Epithelial cell of esophagus (primary cell): ENCODE results near the gene ACP6.

Experiments used
- DNase-seq: peaks from one replicate; pipeline ENCODE4 v3.0.0; 2010; ENCODE audit warnings: low read depth
- H3K4me3 ChIP-seq: 2 replicates; pipeline ENCODE4 v1.5.1; 2011; ENCODE audit warnings: mild to moderate bottlenecking, low read length, control low read depth
- TF ChIP-seq, protein P1 (sequence below): IDR thresholded peaks from 2 replicates; pipeline ENCODE4 v1.5.1; 2011; ENCODE audit warnings: low read depth, mild to moderate bottlenecking, low read length, control low read depth, inconsistent platforms; ENCODE audit not compliant: insufficient read depth; ENCODE audit errors: missing control alignments

ACP6 gene

DNA sequence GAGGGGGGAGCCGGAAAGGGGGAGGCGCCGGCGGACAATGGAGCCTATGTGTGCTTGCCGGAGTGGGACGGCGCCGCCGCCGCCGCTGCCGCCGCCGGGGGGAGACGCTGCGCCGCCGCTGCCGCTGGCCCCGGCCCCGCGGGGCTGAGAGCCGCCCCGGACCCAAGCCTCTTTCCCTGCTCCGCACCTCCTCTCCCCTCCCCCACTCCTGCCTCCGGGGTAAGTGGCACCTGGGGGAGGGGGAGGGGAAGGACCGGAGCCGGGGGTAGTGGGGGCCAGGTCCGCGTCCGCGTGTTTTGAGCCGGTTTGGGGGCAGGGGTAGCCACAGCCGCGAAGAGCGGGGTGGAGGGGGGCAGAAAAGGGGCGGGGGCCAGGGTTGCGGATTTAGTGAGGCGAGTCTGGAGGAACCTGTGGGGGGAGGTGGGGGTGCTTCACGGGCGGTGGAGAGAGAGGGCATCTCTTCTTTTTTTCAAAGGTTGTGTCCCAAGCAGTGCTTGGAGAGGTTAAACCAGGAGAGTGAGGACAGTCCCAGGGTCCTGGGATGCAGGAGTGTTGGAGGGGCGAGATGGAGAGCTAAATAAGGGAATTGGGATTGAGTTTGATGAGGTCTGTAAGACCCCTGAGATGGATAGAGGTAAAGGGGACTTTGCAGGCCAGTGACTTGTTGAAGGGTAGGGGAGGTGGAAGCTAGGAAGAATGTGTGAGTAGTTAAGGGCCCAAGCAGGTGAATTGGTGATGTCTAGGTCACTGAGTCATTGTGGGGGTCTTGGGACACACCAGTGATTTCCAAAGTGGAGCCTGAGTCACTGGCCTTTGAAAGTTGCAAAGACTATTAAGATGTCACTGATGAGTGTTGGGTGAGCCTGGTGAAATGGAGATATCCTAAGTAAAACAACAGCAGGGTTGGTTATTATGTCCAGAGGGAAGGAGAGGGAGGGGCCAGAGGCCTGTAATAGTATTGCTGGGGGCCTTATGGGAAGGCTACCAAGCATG, 69.9 kb downstream of the ACP6 start:
- peak overlapping the region; percentile 58 for H3K4me3 ChIP-seq
- TF ChIP-seq, protein P1, sequence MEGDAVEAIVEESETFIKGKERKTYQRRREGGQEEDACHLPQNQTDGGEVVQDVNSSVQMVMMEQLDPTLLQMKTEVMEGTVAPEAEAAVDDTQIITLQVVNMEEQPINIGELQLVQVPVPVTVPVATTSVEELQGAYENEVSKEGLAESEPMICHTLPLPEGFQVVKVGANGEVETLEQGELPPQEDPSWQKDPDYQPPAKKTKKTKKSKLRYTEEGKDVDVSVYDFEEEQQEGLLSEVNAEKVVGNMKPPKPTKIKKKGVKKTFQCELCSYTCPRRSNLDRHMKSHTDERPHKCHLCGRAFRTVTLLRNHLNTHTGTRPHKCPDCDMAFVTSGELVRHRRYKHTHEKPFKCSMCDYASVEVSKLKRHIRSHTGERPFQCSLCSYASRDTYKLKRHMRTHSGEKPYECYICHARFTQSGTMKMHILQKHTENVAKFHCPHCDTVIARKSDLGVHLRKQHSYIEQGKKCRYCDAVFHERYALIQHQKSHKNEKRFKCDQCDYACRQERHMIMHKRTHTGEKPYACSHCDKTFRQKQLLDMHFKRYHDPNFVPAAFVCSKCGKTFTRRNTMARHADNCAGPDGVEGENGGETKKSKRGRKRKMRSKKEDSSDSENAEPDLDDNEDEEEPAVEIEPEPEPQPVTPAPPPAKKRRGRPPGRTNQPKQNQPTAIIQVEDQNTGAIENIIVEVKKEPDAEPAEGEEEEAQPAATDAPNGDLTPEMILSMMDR, result no peak
- DNase-seq, result peak; percentile 61

DNA sequence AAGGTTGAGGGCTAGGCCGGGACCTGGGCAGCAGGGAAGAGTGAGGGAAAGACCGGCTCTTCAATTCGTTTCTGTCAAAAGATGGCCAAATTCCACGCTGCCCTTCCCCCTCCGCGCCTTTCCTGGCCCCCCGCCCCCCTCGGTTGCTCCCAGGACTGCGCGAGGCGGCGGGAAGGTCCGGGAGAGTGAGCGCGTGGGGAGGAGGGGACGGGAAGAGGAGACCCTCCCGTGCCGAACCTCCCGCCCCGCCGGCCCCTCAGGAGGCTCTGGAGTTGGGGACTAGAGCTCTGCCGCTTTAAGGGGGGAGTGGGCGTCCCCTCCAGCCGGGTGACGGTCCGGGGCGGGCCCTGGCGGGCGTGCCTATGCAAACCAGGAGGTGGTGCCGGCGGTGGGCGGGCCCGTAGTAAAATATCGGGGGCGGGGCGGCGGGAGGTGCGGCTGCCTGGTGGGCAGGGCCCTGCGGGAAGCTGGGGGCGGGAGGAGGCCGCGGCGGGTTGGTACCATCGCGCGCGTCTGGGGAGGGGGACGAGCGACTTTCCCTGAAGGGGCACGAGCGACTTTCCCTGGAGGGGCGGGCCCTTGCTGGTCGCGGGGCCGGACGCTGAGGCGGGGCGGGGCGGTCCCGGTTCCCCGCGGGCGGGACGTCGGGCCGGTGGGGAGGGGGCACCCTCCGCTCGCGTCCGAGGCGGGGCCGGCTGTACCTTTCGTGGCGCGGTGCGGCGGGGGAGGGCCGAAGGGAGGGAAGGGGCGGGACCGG, 70.8 kb downstream of the ACP6 start:
- TF ChIP-seq, protein P1, result no peak
- peak; percentile 96 for DNase-seq
- H3K4me3 ChIP-seq, result peak overlapping the region; percentile 60

DNA sequence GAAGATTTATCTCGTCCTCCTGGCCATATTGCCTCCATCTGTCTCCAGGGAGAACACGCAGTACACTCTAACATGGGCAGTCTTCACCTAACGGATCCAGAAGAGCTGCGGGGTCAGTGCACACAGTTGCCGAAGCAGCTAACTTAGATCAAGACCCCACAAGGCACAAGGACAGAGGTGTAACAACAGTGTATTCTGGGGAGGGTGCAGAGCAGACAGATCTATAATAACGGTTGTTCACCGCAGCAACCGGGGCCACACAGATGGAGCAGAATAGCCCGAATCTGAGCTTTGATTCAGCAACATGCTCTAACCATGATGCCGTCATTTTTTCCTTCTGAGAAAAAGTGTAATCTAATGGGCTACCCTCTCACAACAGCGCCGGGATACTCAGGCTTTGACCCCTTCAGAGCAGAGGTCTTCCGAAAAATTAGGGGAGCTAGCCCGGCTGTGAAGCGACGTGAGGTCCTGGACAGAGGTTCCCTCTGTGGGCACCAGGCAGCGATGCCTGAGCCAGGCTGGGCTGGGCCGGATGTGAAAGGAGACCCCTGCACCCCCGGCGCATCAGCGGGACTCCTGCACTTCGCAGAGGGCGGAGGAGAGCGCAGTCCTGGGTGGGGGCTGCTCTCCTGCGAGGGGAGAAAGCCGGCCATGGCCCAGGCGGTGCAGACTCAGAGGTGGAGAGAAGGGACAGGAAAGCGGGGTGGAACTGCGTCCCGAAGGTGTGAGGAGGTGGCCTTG, 71.5 kb downstream of the ACP6 start:
- DNase-seq, result no peak
- TF ChIP-seq, protein P1, result no peak
- peak overlapping the region; percentile 60 for H3K4me3 ChIP-seq

DNA sequence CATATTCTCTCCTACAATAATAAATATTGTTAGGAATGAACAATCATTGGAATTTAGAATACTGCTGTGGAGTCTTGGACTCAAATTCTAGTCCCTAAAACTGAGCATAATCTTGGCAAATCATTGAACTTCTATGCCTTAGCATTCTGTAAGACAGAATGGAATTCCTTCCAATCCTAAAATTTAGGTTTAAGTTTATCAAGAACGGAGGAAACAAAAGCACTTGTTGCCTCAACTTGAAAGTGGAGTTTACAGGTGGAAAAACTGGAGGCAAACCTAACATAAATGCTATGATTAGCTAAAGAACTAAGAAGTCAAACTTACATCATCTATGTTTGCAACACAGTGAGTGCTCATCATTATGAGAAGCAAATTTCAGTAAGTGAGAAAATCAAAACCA, 73.3 kb downstream of the ACP6 start:
- no peak for DNase-seq
- TF ChIP-seq, protein P1, result no peak
- no peak overlapping the region for H3K4me3 ChIP-seq
